ENCODE data around the gene DMRTC2.
A peak's percentile ranks its signal among the peaks of the same experiment; 100 is the strongest.

Gene DMRTC2

GRCh38 chr19:41845001-41845050 is at the start of gene DMRTC2:
Gene DMRTC2, plus strand, starts transcription at chr19:41845042. Its CDS starts 2,387 bp downstream, at chr19:41847429.
- no peak for DNase-seq (ENCODE audit: low read depth in 2 of 2)

- no peak for DNase-seq (ENCODE audit: low read depth in 2 of 2)
Measured at GRCh38 chr19:41796362-41796761, 48.5 kb upstream of the DMRTC2 start, which contains the start of gene CEACAM3. Gene CEACAM3, plus strand, starts transcription at chr19:41796587. Its CDS starts 91 bp downstream, at chr19:41796678.

GRCh38 chr19:41796901-41797300 is 47.9 kb upstream of the DMRTC2 start:
- DNase-seq (ENCODE audit: low read depth in 2 of 2): no peak

- DNase-seq (ENCODE audit: low read depth in 2 of 2): no peak
Measured at GRCh38 chr19:41799444-41800000, 45.3 kb upstream of the DMRTC2 start.

GRCh38 chr19:41801031-41801430 is 43.8 kb upstream of the DMRTC2 start:
- DNase-seq (ENCODE audit: low read depth in 2 of 2): no peak

- no peak for DNase-seq (ENCODE audit: low read depth in 2 of 2)
Measured at GRCh38 chr19:41801792-41802211, 43.0 kb upstream of the DMRTC2 start.

GRCh38 chr19:41802770-41803169 is 42.1 kb upstream of the DMRTC2 start:
- no peak for DNase-seq (ENCODE audit: low read depth in 2 of 2)

- no peak for DNase-seq (ENCODE audit: low read depth in 2 of 2)
Measured at GRCh38 chr19:41804336-41804735, 40.5 kb upstream of the DMRTC2 start.

- DNase-seq (ENCODE audit: low read depth in 2 of 2): no peak
Measured at GRCh38 chr19:41807176-41807575, 37.7 kb upstream of the DMRTC2 start.

GRCh38 chr19:41808663-41809566 is 35.9 kb upstream of the DMRTC2 start:
- no peak for DNase-seq (ENCODE audit: low read depth in 2 of 2)

GRCh38 chr19:41810301-41810700 is 34.5 kb upstream of the DMRTC2 start:
- DNase-seq (ENCODE audit: low read depth in 2 of 2): no peak

- no peak for DNase-seq (ENCODE audit: low read depth in 2 of 2)
Measured at GRCh38 chr19:41811036-41811435, 33.8 kb upstream of the DMRTC2 start.

- no peak for DNase-seq (ENCODE audit: low read depth in 2 of 2)
Measured at GRCh38 chr19:41811981-41812380, 32.9 kb upstream of the DMRTC2 start.

- DNase-seq (ENCODE audit: low read depth in 2 of 2): no peak
Measured at GRCh38 chr19:41813911-41814310, 30.9 kb upstream of the DMRTC2 start.

- no peak for DNase-seq (ENCODE audit: low read depth in 2 of 2)
Measured at GRCh38 chr19:41815301-41815700, 29.5 kb upstream of the DMRTC2 start.

- DNase-seq (ENCODE audit: low read depth in 2 of 2): no peak
Measured at GRCh38 chr19:41816761-41817160, 28.1 kb upstream of the DMRTC2 start.

GRCh38 chr19:41821003-41821735 is 23.7 kb upstream of the DMRTC2 start:
- peak in 1 of 2 donors; percentile 16 for DNase-seq (ENCODE audit: low read depth in 2 of 2)

GRCh38 chr19:41837981-41838708 is 6.7 kb upstream of the DMRTC2 start:
- no peak for DNase-seq (ENCODE audit: low read depth in 2 of 2)

- no peak for DNase-seq (ENCODE audit: low read depth in 2 of 2)
Measured at GRCh38 chr19:41839211-41839610, 5.6 kb upstream of the DMRTC2 start.

- DNase-seq (ENCODE audit: low read depth in 2 of 2): no peak
Measured at GRCh38 chr19:41843371-41843770, 1.5 kb upstream of the DMRTC2 start.

- DNase-seq (ENCODE audit: low read depth in 2 of 2): no peak
Measured at GRCh38 chr19:41844601-41845000, 241 bp upstream of the DMRTC2 start, which contains the start of gene LYPD4. Gene LYPD4, minus strand, starts transcription at chr19:41844683. Its CDS starts 5,398 bp downstream, at chr19:41839285.

GRCh38 chr19:41845051-41845590 is 279 bp downstream of the DMRTC2 start:
- no peak for DNase-seq (ENCODE audit: low read depth in 2 of 2)
